HG03060 (cell line): ENCODE data around the gene ZNF598.

Experiments
- ATAC-seq: cut with Tn5 transposase; IDR thresholded peaks from one replicate; pipeline ENCODE4 v1.9.1; 2021; ENCODE audit warnings: low read depth, moderate number of reproducible peaks; ENCODE audit not compliant: unreplicated experiment

Gene ZNF598

GRCh38 chr16:2008009-2008526, 1.6 kb downstream of the ZNF598 start:
- ATAC-seq, result no peak

- no peak for ATAC-seq
These were observed 2.4 kb downstream of the ZNF598 start for GRCh38 chr16:2007081-2007836.

GRCh38 chr16:2006317-2006716, 3.3 kb downstream of the ZNF598 start:
- no peak for ATAC-seq

GRCh38 chr16:2005646-2006045, 4.0 kb downstream of the ZNF598 start:
- no peak for ATAC-seq

GRCh38 chr16:2004795-2005517, 4.7 kb downstream of the ZNF598 start:
- no peak for ATAC-seq

GRCh38 chr16:2003827-2004641, 5.6 kb downstream of the ZNF598 start:
- ATAC-seq, result no peak

GRCh38 chr16:2003231-2003826, 6.3 kb downstream of the ZNF598 start:
- no peak for ATAC-seq

- no peak for ATAC-seq
These were observed 7.0 kb downstream of the ZNF598 start for GRCh38 chr16:2002406-2003230.

GRCh38 chr16:2001456-2002355, 7.9 kb downstream of the ZNF598 start:
- ATAC-seq, result no peak

- ATAC-seq, result no peak
These were observed 8.6 kb downstream of the ZNF598 start for GRCh38 chr16:2001035-2001434.

GRCh38 chr16:1999866-2000514, 9.6 kb downstream of the ZNF598 start:
- no peak for ATAC-seq

GRCh38 chr16:1998852-1999801, 10.5 kb downstream of the ZNF598 start:
- ATAC-seq, result no peak

GRCh38 chr16:1998360-1998835, 11.2 kb downstream of the ZNF598 start:
- no peak for ATAC-seq

GRCh38 chr16:1997494-1998359, 11.9 kb downstream of the ZNF598 start:
- ATAC-seq, result no peak

- ATAC-seq, result no peak
These were observed 15.9 kb downstream of the ZNF598 start for GRCh38 chr16:1993731-1994131.

- ATAC-seq, result no peak
These were observed 16.8 kb downstream of the ZNF598 start for GRCh38 chr16:1992704-1993317.
